ENCODE results near the gene C16orf96.

DNA sequence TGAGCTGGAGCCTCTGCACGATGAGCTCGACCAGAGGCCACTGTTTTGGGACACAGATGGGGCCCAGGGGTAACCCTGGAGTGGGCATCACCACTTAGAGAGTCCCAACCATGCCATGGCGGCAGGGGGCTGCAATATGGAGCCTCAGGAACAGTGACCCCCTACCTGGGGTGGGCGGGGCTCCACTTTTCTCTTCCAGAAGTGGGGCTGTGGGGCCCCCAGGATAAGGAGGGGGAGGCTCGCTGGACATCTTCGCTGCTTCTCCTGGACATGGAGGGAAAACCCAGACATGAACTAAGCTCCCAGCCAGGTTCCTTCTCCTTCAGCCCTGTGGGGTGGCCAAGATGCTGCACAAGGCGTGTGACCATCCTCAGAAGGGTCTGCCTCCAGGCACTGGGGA, 42.3 kb upstream of the C16orf96 start:
- no peak for TF ChIP-seq POLR2A (IDR thresholded peaks at IDR 0.05; ENCODE audit: low read depth, low read length)
- TF ChIP-seq POLR2AphosphoS5 (IDR thresholded peaks at IDR 0.05; ENCODE audit: low read depth, low read length) = no peak

All from GM12892 (cell line).